Gastroesophageal sphincter (tissue), 4 donors: ENCODE measurements around the gene MIER2. TPM values are rescaled to one million over a fixed set of nuclear protein-coding genes. Genes with fewer than 3 reads are reported as not detected.

Source experiments
- ATAC-seq: fragments of 150-250 bp; one replicate; pipeline ENCODE4 v1.9.1; 2016; ENCODE audit warnings: mild to moderate bottlenecking, moderate library complexity
- H3K27ac ChIP-seq, 4 donors: fragments of 200-600 bp; sonication (generic) in 3 of 4; 1 replicate in 3 of 4; 2 replicates in 1 of 4; pipeline ENCODE4 v1.5.1; 2016 to 2019
- H3K27me3 ChIP-seq: fragments of 200-600 bp; sonication (generic); one replicate; pipeline ENCODE4 v1.5.1; 2019
- H3K36me3 ChIP-seq, 2 donors: fragments of 200-600 bp; sonication (generic); one replicate each; pipeline ENCODE4 v1.5.1; 2019; ENCODE audit warnings: control low read depth in 1 of 2
- H3K4me1 ChIP-seq, 3 donors: fragments of 200-600 bp; sonication (generic); 1 replicate in 2 of 3; 2 replicates in 1 of 3; pipeline ENCODE4 v1.5.1; 2016 to 2019; ENCODE audit warnings: control low read depth in 2 of 3
- H3K4me3 ChIP-seq, 2 donors: fragments of 200-600 bp; sonication (generic); one replicate each; pipeline ENCODE4 v1.5.1; 2019; ENCODE audit warnings: mild to moderate bottlenecking in 1 of 2, moderate library complexity in 1 of 2
- H3K9me3 ChIP-seq, 3 donors: fragments of 200-600 bp; sonication (generic); one replicate each; pipeline ENCODE4 v1.5.1; 2017 to 2019; ENCODE audit warnings: control low read depth in 2 of 3
- CTCF ChIP-seq, 4 experiments: fragments of 200-600 bp in 2 of 4; fragments of 450-650 bp in 2 of 4; sonication (generic) in 1 of 4; IDR thresholded peaks; one replicate each; pipeline ENCODE4 v1.5.1; 2017 to 2019; ENCODE audit warnings: antibody characterized with exemption in 4 of 4, mild to moderate bottlenecking in 2 of 4, moderate library complexity in 2 of 4
- EP300 ChIP-seq: sonication (generic); formaldehyde crosslinking; IDR thresholded peaks from one replicate; pipeline ENCODE4 v1.6.1; 2017; ENCODE audit warnings: antibody characterized with exemption, mild to moderate bottlenecking
- POLR2A ChIP-seq, 2 donors: fragments of 450-650 bp; IDR thresholded peaks; one replicate each; pipeline ENCODE4 v1.6.1; 2017; ENCODE audit warnings: antibody characterized with exemption in 2 of 2, mild to moderate bottlenecking in 2 of 2, moderate library complexity in 1 of 2
- POLR2AphosphoS5 ChIP-seq: sonication (generic); formaldehyde crosslinking; IDR thresholded peaks from one replicate; pipeline ENCODE4 v1.6.1; 2017; ENCODE audit warnings: antibody characterized with exemption
- WGBS, 2 donors: methylation state at CpG; one replicate each; pipeline ENCODE4 v1.1.5; 2018; ENCODE audit warnings: low coverage in 1 of 2; 5-methylcytosine and 5-hydroxymethylcytosine counted together
- total RNA-seq, 4 donors: library from RNA; depleted of rRNA; stranded (reverse); fragments of >200 nt; gene quantifications; one replicate each; pipeline ENCODE4 v1.1.0, GENCODE V29; 2016

MIER2 gene
- total RNA-seq, 4 donors from 2014 or later, result 8.3 to 24.0 (median 20.1) TPM

GRCh38 chr19:343941-344624 lies 513 bp downstream of the MIER2 start:
- peak; percentile 52 for ATAC-seq
- Histone ChIP-seq H3K36me3 (no peaks in the 10 kb centered on the region), H3K27ac (peak overlapping the region in 3 of 4 donors; percentile 81 to 88 (median 84)), H3K4me3 (peak overlapping the region; percentile 45 to 92), H3K9me3 (no peaks in the 10 kb centered on the region), H3K4me1 (peaks cover 0 to 50% (median 33%) of the 10 kb centered on the region in 3 donors), H3K27me3 (peaks cover 4% of the 10 kb centered on the region)
- WGBS, 2 donors, result 0% methylated on average over 4 of the region's 70 CpGs; no CpG with 5 or more reads in 1 of the 2 donors
- TF ChIP-seq POLR2A (IDR thresholded peaks at IDR 0.05) (no peak), POLR2AphosphoS5 (no peak), CTCF (IDR thresholded peaks at IDR 0.05) (no peak), EP300 (no peak)

- Histone ChIP-seq H3K4me3 (peak overlapping the region; percentile 45 to 92), H3K27ac (peak overlapping the region in 3 of 4 donors; percentile 81 to 88 (median 84)), H3K4me1 (peaks cover 0 to 50% (median 33%) of the 10 kb centered on the region in 3 donors), H3K36me3 (no peaks in the 10 kb centered on the region), H3K27me3 (peaks cover 4% of the 10 kb centered on the region), H3K9me3 (no peaks in the 10 kb centered on the region)
- TF ChIP-seq POLR2A (IDR thresholded peaks at IDR 0.05), result no peak
- TF ChIP-seq POLR2AphosphoS5, result no peak
- TF ChIP-seq EP300, result no peak
- TF ChIP-seq CTCF (IDR thresholded peaks at IDR 0.05), result no peak
- no peak for ATAC-seq
- 40 to 56% methylated on average over 1 to 7 of the region's 19 CpGs for WGBS, 2 donors
Measured at GRCh38 chr19:343451-343931, 1.1 kb downstream of the MIER2 start.

GRCh38 chr19:342801-343421 lies 1.7 kb downstream of the MIER2 start:
- H3K36me3 ChIP-seq, result no peaks in the 10 kb centered on the region
- H3K27me3 ChIP-seq, result peaks cover 4% of the 10 kb centered on the region
- H3K4me3 ChIP-seq, result peak overlapping the region; percentile 45 to 92
- H3K9me3 ChIP-seq, result no peaks in the 10 kb centered on the region
- peak overlapping the region in 3 of 4 donors; percentile 81 to 88 (median 84) for H3K27ac ChIP-seq
- H3K4me1 ChIP-seq, result peaks cover 0 to 50% (median 33%) of the 10 kb centered on the region in 3 donors
- peak; percentile 20 for ATAC-seq
- TF ChIP-seq POLR2A (IDR thresholded peaks at IDR 0.05) (no peak), POLR2AphosphoS5 (no peak), EP300 (no peak), CTCF (IDR thresholded peaks at IDR 0.05) (no peak)
- WGBS, 2 donors, result 8 to 17% methylated on average over 2 to 3 of the region's 14 CpGs

- H3K4me1 ChIP-seq, result peaks cover 0 to 50% (median 33%) of the 10 kb centered on the region in 3 donors
- H3K27me3 ChIP-seq, result peaks cover 3% of the 10 kb centered on the region
- no peaks in the 10 kb centered on the region for H3K9me3 ChIP-seq
- H3K36me3 ChIP-seq, result no peaks in the 10 kb centered on the region
- TF ChIP-seq POLR2AphosphoS5, result no peak
- no peak for TF ChIP-seq CTCF (IDR thresholded peaks at IDR 0.05)
- no peak for TF ChIP-seq EP300
- TF ChIP-seq POLR2A (IDR thresholded peaks at IDR 0.05), result no peak
- WGBS, 2 donors, result 88 to 100% methylated on average over 1 to 6 of the region's 10 CpGs
- peak overlapping the region in 1 of 2 donors; percentile 92 for H3K4me3 ChIP-seq
- peak overlapping the region in 3 of 4 donors; percentile 81 to 88 (median 84) for H3K27ac ChIP-seq
- ATAC-seq, result no peak
Measured at GRCh38 chr19:342128-342455, 2.5 kb downstream of the MIER2 start.
